GM12878 (cell line): ENCODE measurements around the gene POLR1A. TPM values are rescaled to one million over a fixed set of nuclear protein-coding genes. Genes with fewer than 3 reads are reported as not detected.
A peak's percentile ranks its signal among the peaks of the same experiment; 100 is the strongest.

ENCODE experiments used
- ATAC-seq: fragments of 200-7000 bp; cut with Tn5 transposase; 3 replicates; pipeline ENCODE4 v1.9.1; 2020; ENCODE audit warnings: mild to moderate bottlenecking, moderate library complexity
- BruUV-seq: library from RNA; stranded (reverse); fragments of 400-500 nt; replicated peaks from 2 replicates; lab custom pipeline; 2021; lab: Mats Ljungman, UMichigan
- CTCF ChIA-PET: fragments of 300-600 bp; sonication (Branson Sonifier 250); formaldehyde crosslinking; extraction: SDS; loops from one replicate; lab custom pipeline; 2021; ENCODE audit warnings: inconsistent platforms; lab: Yijun Ruan, JAX
- POLR2A ChIA-PET: fragments of 350-600 bp; formaldehyde crosslinking; extraction: SDS; loops from one replicate; lab custom pipeline; 2021; ENCODE audit warnings: inconsistent platforms; lab: Charles Lee
- RAD21 ChIA-PET: fragments of 300-600 bp; sonication (Branson Sonifier 250); formaldehyde crosslinking; loops from one replicate; lab custom pipeline; 2023; ENCODE audit warnings: antibody characterized with exemption; ENCODE audit not compliant: unreplicated experiment; lab: Charles Lee
- SMC1A ChIA-PET: fragments of 300-600 bp; sonication (Branson Sonifier 250); formaldehyde crosslinking; loops from one replicate; lab custom pipeline; 2023; ENCODE audit not compliant: unreplicated experiment, uncharacterized antibody; lab: Charles Lee
- DNase-seq: peaks from one replicate; pipeline ENCODE4 v3.0.0-alpha.2; 2011; ENCODE audit warnings: low read depth, low spot score
- FAIRE-seq: peaks from 3 replicates; lab custom pipeline; 2011; peaks lifted over from hg19 to GRCh38; lab: Jason Lieb, UNC
- H2AFZ ChIP-seq: 2 replicates; pipeline ENCODE4 v1.6.0; 2011; ENCODE audit warnings: low read depth, low read length, control low read depth; ENCODE audit not compliant: control insufficient read depth
- H3K27ac ChIP-seq: 2 replicates; pipeline ENCODE4 v1.5.1; 2011; ENCODE audit warnings: control low read depth; ENCODE audit not compliant: control insufficient read depth, insufficient read depth
- H3K27me3 ChIP-seq, 2 experiments: replicated peaks in 1 of 2; 2 replicates each; pipeline versions ENCODE4 v1.6.0 to v1.6.1; 2011; ENCODE audit warnings: low read length in 1 of 2; ENCODE audit not compliant: control insufficient read depth in 2 of 2, insufficient read depth in 2 of 2
- H3K36me3 ChIP-seq, 2 experiments: 2 replicates each; pipeline ENCODE4 v1.5.1; 2011; ENCODE audit warnings: low read length in 1 of 2; ENCODE audit not compliant: control insufficient read depth in 2 of 2, insufficient read depth in 2 of 2
- H3K4me1 ChIP-seq: 2 replicates; pipeline ENCODE4 v1.6.1; 2011; ENCODE audit warnings: mild to moderate bottlenecking, low read length, moderate library complexity, mixed read lengths; ENCODE audit not compliant: control insufficient read depth, insufficient read depth
- H3K4me2 ChIP-seq: 2 replicates; pipeline ENCODE4 v1.6.0; 2011; ENCODE audit warnings: control low read depth; ENCODE audit not compliant: control insufficient read depth, insufficient read depth
- H3K4me3 ChIP-seq: fragments of 200-600 bp; sonication (generic); 2 replicates; pipeline ENCODE4 v1.5.1; 2016
- H3K79me2 ChIP-seq: 2 replicates; pipeline ENCODE4 v1.6.0; 2011; ENCODE audit warnings: low read length; ENCODE audit not compliant: control insufficient read depth, insufficient read depth
- H3K9ac ChIP-seq: 2 replicates; pipeline ENCODE4 v1.8.0; 2011; ENCODE audit warnings: low read length, control low read depth, mixed read lengths; ENCODE audit not compliant: control insufficient read depth, insufficient read depth
- H3K9me3 ChIP-seq: replicated peaks from 3 replicates; pipeline ENCODE4 v1.5.1; 2011; ENCODE audit warnings: mild to moderate bottlenecking, low read length; ENCODE audit not compliant: control insufficient read depth, insufficient read depth
- H4K20me1 ChIP-seq: 2 replicates; pipeline ENCODE4 v1.6.0; 2011; ENCODE audit not compliant: control insufficient read depth, insufficient read depth
- CHD2 ChIP-seq: IDR thresholded peaks from 2 replicates; pipeline ENCODE4 v1.6.1; 2011; ENCODE audit warnings: low read depth, low read length, improper control_type of control experiment, borderline replicate concordance
- CUX1 ChIP-seq: IDR thresholded peaks from 2 replicates; pipeline ENCODE4 v1.6.1; 2012; ENCODE audit warnings: improper control_type of control experiment, low read depth, low read length; ENCODE audit not compliant: insufficient replicate concordance
- MEF2B ChIP-seq: fragments of 450-650 bp; IDR thresholded peaks from 2 replicates; pipeline ENCODE4 v1.6.1; 2018; ENCODE audit warnings: mild to moderate bottlenecking, moderate library complexity; ENCODE audit not compliant: partially characterized antibody, poor library complexity, severe bottlenecking
- PKNOX1 ChIP-seq: fragments of 450-650 bp; IDR thresholded peaks from 2 replicates; pipeline ENCODE4 v1.6.1; 2016; ENCODE audit warnings: mild to moderate bottlenecking
- REST ChIP-seq: IDR thresholded peaks from 2 replicates; pipeline ENCODE4 v1.6.1; 2012; ENCODE audit warnings: mild to moderate bottlenecking, low read depth, low read length
- SREBF1 ChIP-seq: IDR thresholded peaks from 2 replicates; pipeline ENCODE4 v1.6.1; 2012; ENCODE audit warnings: mild to moderate bottlenecking, low read length
- WGBS: methylation state at CpG from one replicate; pipeline ENCODE4 v1.1.6; 2016; ENCODE audit warnings: low lambda C conversion rate; ENCODE audit not compliant: insufficient replicate concordance, insufficient coverage; ENCODE audit errors: missing lambda C conversion rate; 5-methylcytosine and 5-hydroxymethylcytosine counted together
- in situ Hi-C: fragments of 300-500 bp; cut with MboI; formaldehyde crosslinking; loops from 9 replicates; pipeline ENCODE4 v1.14.3; 2018; ENCODE audit warnings: mixed read lengths
- intact Hi-C: fragments of 100-400 bp; cut with micrococcal nuclease; formaldehyde crosslinking; loops from one replicate; pipeline ENCODE4 v1.14.2; 2022; ENCODE audit not compliant: unreplicated experiment
- polyA plus RNA-seq, 11 experiments: library from polyadenylated mRNA; depleted of rRNA in 4 of 11; unstranded in 6 of 11; stranded (reverse) in 5 of 11; fragments of >200 nt; fragmentation: Nextera tagmentation in 4 of 11; fragmentation: Illumina TruSeq in 1 of 11; extraction: Ambion mirVana in 4 of 11; extraction: Trizol in 1 of 11; gene quantifications; 1 replicate in 1 of 11; 2 replicates in 10 of 11; pipeline versions ENCODE4 v1.2.1 to v1.2.3, GENCODE V29; 2011 to 2016; ENCODE audit warnings: inconsistent platforms in 2 of 11, missing spikeins in 2 of 11, low read depth in 1 of 11
- total RNA-seq, 4 experiments: library from RNA; depleted of rRNA in 3 of 4; stranded (reverse); fragments of >200 nt in 3 of 4; fragmentation: Illumina TruSeq in 1 of 4; extraction: Trizol in 1 of 4; gene quantifications; 2 replicates each; pipeline versions ENCODE4 v1.2.1 to v1.2.3, GENCODE V29; 2013 to 2021

POLR1A gene
- total and polyA plus RNA-seq, 10 of the 15 experiments (the other 5 are each of a cell fraction or from before 2014, with no cell fraction given): 2.1 to 53.9 (median 17.8) TPM

- TF ChIP-seq REST (no peak), SREBF1 (no peak), PKNOX1 (peak; percentile 85)
Observed at GRCh38 chr2:85997017-85997970, 108.4 kb downstream of the POLR1A start (continued).

- H3K27me3 ChIP-seq: no peaks in the 10 kb centered on the region
- 100% methylated on average over 2 of the region's 2 CpGs for WGBS
- no TSS peak for BruUV-seq
- H3K4me1 ChIP-seq: peaks cover 74% of the 10 kb centered on the region
- H3K79me2 ChIP-seq: no peaks in the 10 kb centered on the region
- in situ Hi-C loops (no loop called here), intact Hi-C loops (no loop called here)
- CTCF ChIA-PET: interaction anchor here (1.0 to 6.7 kb wide), 11 partner anchors 10 to 169 kb away, joined by 3 to 58 read pairs (median 9); partner anchors contain the start of gene ST3GAL5
- FAIRE-seq (no peak), DNase-seq (no peak), ATAC-seq (peak; percentile 12)
- no peak overlapping the region for H3K4me2 ChIP-seq
- no peaks in the 10 kb centered on the region for H4K20me1 ChIP-seq
- POLR2A ChIA-PET: interaction anchor here (1.1 to 9.4 kb wide), 8 partner anchors 14 to 146 kb away, joined by 3 to 97 read pairs (median 4); partner anchors contain the start of genes POLR1A, PTCD3 and ST3GAL5
- H3K9ac ChIP-seq: no peak overlapping the region
- H3K27ac ChIP-seq: no peak overlapping the region
- H2AFZ ChIP-seq: no peak overlapping the region
- no peak overlapping the region for H3K4me3 ChIP-seq
- SMC1A ChIA-PET: interaction anchor here (0.5 to 6.8 kb wide), 12 partner anchors 10 to 168 kb away, joined by 3 to 114 read pairs (median 16); partner anchors contain the start of gene ST3GAL5
- RAD21 ChIA-PET: interaction anchor here (0.7 to 9.0 kb wide), 15 partner anchors 15 to 169 kb away, joined by 3 to 150 read pairs (median 6); partner anchors contain the start of gene ST3GAL5
- peaks cover 2% of the 10 kb centered on the region; the same call in 1 of the 3 replicates for H3K9me3 ChIP-seq
- no peaks in the 10 kb centered on the region for H3K36me3 ChIP-seq
- TF ChIP-seq CUX1 (peak; percentile 70), CHD2 (no peak), MEF2B (peak; percentile 90)
Observed at GRCh38 chr2:85996591-85996990, 109.1 kb downstream of the POLR1A start.
